HFFc6 (cell line): ENCODE measurements around the gene RHD. TPM values are rescaled to one million over a fixed set of nuclear protein-coding genes. Genes with fewer than 3 reads are reported as not detected.
A peak's percentile ranks its signal among the peaks of the same experiment; 100 is the strongest.
"Not testable (repeated sequence)": the region's sequence is repeated elsewhere in the genome, so short reads cannot be mapped to it uniquely, and the experiment has no call there.

Experiments
- DNase-seq: peaks from one replicate; pipeline ENCODE4 v3.0.0-alpha.2; 2018
- H3K27ac Mint-ChIP-seq: 2 replicates; pipeline ENCODE4 v1.8.0; 2020; ENCODE audit warnings: mild to moderate bottlenecking, mixed read lengths
- H3K27me3 Mint-ChIP-seq: 2 replicates; pipeline ENCODE4 v1.8.0; 2021; ENCODE audit warnings: mild to moderate bottlenecking, moderate library complexity, mixed read lengths; ENCODE audit not compliant: insufficient read depth
- H3K36me3 Mint-ChIP-seq: 2 replicates; pipeline ENCODE4 v1.8.0; 2021; ENCODE audit warnings: low read depth, mixed read lengths
- H3K4me1 Mint-ChIP-seq: 2 replicates; pipeline ENCODE4 v1.8.0; 2020; ENCODE audit warnings: low read depth, mixed read lengths
- H3K4me3 Mint-ChIP-seq: 2 replicates; pipeline ENCODE4 v1.8.0; 2020; ENCODE audit warnings: mild to moderate bottlenecking, moderate library complexity, mixed read lengths
- H3K9me3 Mint-ChIP-seq: 2 replicates; pipeline ENCODE4 v1.8.0; 2020; ENCODE audit warnings: mild to moderate bottlenecking, mixed read lengths
- CTCF ChIP-seq: fragments of 200-600 bp; sonication (generic); IDR thresholded peaks from 2 replicates; pipeline ENCODE4 v1.5.0; 2021; ENCODE audit warnings: antibody characterized with exemption, mild to moderate bottlenecking
- total RNA-seq, 6 experiments: library from RNA; stranded (reverse); fragmentation: NEBNext Ultra II Directional; extraction: Animal tissue kit (Norgen Biotek cat#: 25700); gene quantifications; 2 replicates in 1 of 6; 3 replicates in 5 of 6; pipeline ENCODE4 v1.2.3, GENCODE V29; 2021

Gene RHD
- total RNA-seq, 6 experiments from 2014 or later = not detected

GRCh38 chr1:25329950-25330349 lies 57.6 kb downstream of the RHD start:
- Mint-ChIP-seq H3K4me1 (peaks cover 18% of the 10 kb centered on the region), H3K27ac (peak overlapping the region; percentile 80), H3K4me3 (peak overlapping the region; percentile 10), H3K36me3 (peaks cover 26% of the 10 kb centered on the region)
- not testable (repeated sequence) for H3K27me3 Mint-ChIP-seq, H3K9me3 Mint-ChIP-seq
- DNase-seq = peak; percentile 89
- peak; percentile 26; the same call in 1 of the 2 replicates for TF ChIP-seq CTCF

GRCh38 chr1:25336922-25337354 lies 64.6 kb downstream of the RHD start:
- not testable (repeated sequence) for H3K27me3 Mint-ChIP-seq, H3K9me3 Mint-ChIP-seq
- H3K4me3 Mint-ChIP-seq = peak overlapping the region; percentile 100
- peaks cover 46% of the 10 kb centered on the region for H3K36me3 Mint-ChIP-seq
- peak overlapping the region; percentile 92 for H3K27ac Mint-ChIP-seq
- H3K4me1 Mint-ChIP-seq = peaks cover 19% of the 10 kb centered on the region
- TF ChIP-seq CTCF = peak; percentile 48
- peak; percentile 57 for DNase-seq

- H3K36me3 Mint-ChIP-seq = peaks cover 46% of the 10 kb centered on the region
- peaks cover 26% of the 10 kb centered on the region for H3K4me1 Mint-ChIP-seq
- not testable (repeated sequence) for H3K27me3 Mint-ChIP-seq, H3K9me3 Mint-ChIP-seq, H3K27ac Mint-ChIP-seq, DNase-seq
- peak overlapping the region; percentile 95 for H3K4me3 Mint-ChIP-seq
Measured at GRCh38 chr1:25337483-25338187, 65.3 kb downstream of the RHD start.

- Mint-ChIP-seq H3K27ac (peak within 1 kb of the TSS; percentile 90), H3K9me3 (no peaks in the 10 kb centered on the region), H3K4me3 (peak within 1 kb of the TSS; percentile 100), H3K4me1 (peaks cover 31% of the 10 kb centered on the region), H3K27me3 (no peaks in the 10 kb centered on the region), H3K36me3 (peaks cover 46% of the 10 kb centered on the region)
- no peak for TF ChIP-seq CTCF
- peak; percentile 90 for DNase-seq
Measured at GRCh38 chr1:25338188-25338981, 66.1 kb downstream of the RHD start, which contains the start of gene TMEM50A. TSS of gene TMEM50A (plus strand) at chr1:25338334. CDS start at chr1:25340487, 2,153 bp downstream.

- peak overlapping the region; percentile 90 for H3K27ac Mint-ChIP-seq
- H3K4me3 Mint-ChIP-seq = peak overlapping the region; percentile 95
Measured at GRCh38 chr1:25338986-25339385, 66.7 kb downstream of the RHD start.

More at GRCh38 chr1:25338986-25339385, 66.7 kb downstream of the RHD start:
- TF ChIP-seq CTCF = no peak
- H3K36me3 Mint-ChIP-seq = peaks cover 46% of the 10 kb centered on the region
- no peak for DNase-seq
- no peaks in the 10 kb centered on the region for H3K9me3 Mint-ChIP-seq
- H3K4me1 Mint-ChIP-seq = peaks cover 35% of the 10 kb centered on the region
- H3K27me3 Mint-ChIP-seq = peaks cover 1% of the 10 kb centered on the region; the same call in 1 of the 2 replicates
